Measurements from ENCODE around the gene KCNJ15.

The KCNJ15 gene

GRCh38 chr21:38268864-38269575 lies 12.2 kb downstream of the KCNJ15 start:
- DNase-seq = no peak

- no peak for DNase-seq
Observed at GRCh38 chr21:38269576-38269936, 12.8 kb downstream of the KCNJ15 start.

- DNase-seq = no peak
Observed at GRCh38 chr21:38272215-38272614, 15.4 kb downstream of the KCNJ15 start.

GRCh38 chr21:38273745-38274542 lies 17.2 kb downstream of the KCNJ15 start:
- no peak for DNase-seq

- DNase-seq = no peak
Observed at GRCh38 chr21:38277501-38278131, 20.8 kb downstream of the KCNJ15 start.

- DNase-seq = no peak
Observed at GRCh38 chr21:38280454-38280853, 23.7 kb downstream of the KCNJ15 start.

GRCh38 chr21:38280867-38281266 lies 24.1 kb downstream of the KCNJ15 start:
- DNase-seq = no peak

- no peak for DNase-seq
Observed at GRCh38 chr21:38282921-38283320, 26.1 kb downstream of the KCNJ15 start.

GRCh38 chr21:38284216-38284615 lies 27.4 kb downstream of the KCNJ15 start:
- peak; percentile 61 for DNase-seq

- no peak for DNase-seq
Observed at GRCh38 chr21:38286739-38287471, 30.1 kb downstream of the KCNJ15 start.

GRCh38 chr21:38287476-38287875 lies 30.7 kb downstream of the KCNJ15 start:
- DNase-seq = no peak

- DNase-seq = no peak
Observed at GRCh38 chr21:38289705-38290485, 33.1 kb downstream of the KCNJ15 start.

- DNase-seq = no peak
Observed at GRCh38 chr21:38290809-38291208, 34.0 kb downstream of the KCNJ15 start.

- DNase-seq = no peak
Observed at GRCh38 chr21:38291874-38292273, 35.1 kb downstream of the KCNJ15 start.

GRCh38 chr21:38293113-38293512 lies 36.3 kb downstream of the KCNJ15 start:
- DNase-seq = no peak

GRCh38 chr21:38293765-38294164 lies 37.0 kb downstream of the KCNJ15 start:
- DNase-seq = no peak

- no peak for DNase-seq
Observed at GRCh38 chr21:38294609-38295008, 37.8 kb downstream of the KCNJ15 start.

- DNase-seq = no peak
Observed at GRCh38 chr21:38295997-38296764, 39.4 kb downstream of the KCNJ15 start.

- no peak for DNase-seq
Observed at GRCh38 chr21:38297194-38297631, 40.4 kb downstream of the KCNJ15 start.

GRCh38 chr21:38297871-38298270 lies 41.1 kb downstream of the KCNJ15 start:
- no peak for DNase-seq

- no peak for DNase-seq
Observed at GRCh38 chr21:38298832-38299231, 42.0 kb downstream of the KCNJ15 start.

- DNase-seq = no peak
Observed at GRCh38 chr21:38299671-38300070, 42.9 kb downstream of the KCNJ15 start.
